ENCODE measurements around the gene LCP2. TPM values are rescaled to one million over a fixed set of nuclear protein-coding genes. Genes with fewer than 3 reads are reported as not detected.

Gene LCP2
- total RNA-seq, 1 experiment from 2014 or later = 0.61 TPM

- no peak overlapping the region for H3K27ac ChIP-seq (ENCODE audit: low read depth, low read length)
- H3K9ac ChIP-seq (ENCODE audit: low read length) = no peak overlapping the region
- ChIA-PET RAD21 (ENCODE audit: low non-redundant PET in 1 of 2, low total read pairs in 2 of 2, uncharacterized antibody in 2 of 2, unreplicated experiment in 2 of 2) (no interaction called here), POLR2A (no interaction called here), CTCF (no interaction called here)
- H3K9me2 ChIP-seq (ENCODE audit: insufficient read depth) = no peaks in the 10 kb centered on the region
- no peak for ATAC-seq
- H3K4me3 ChIP-seq (replicated peaks in 1 of 2; ENCODE audit: low read depth in 1 of 2, low read length in 2 of 2) = no peak overlapping the region
- H2AFZ ChIP-seq (ENCODE audit: low read depth, low read length, poor library complexity, severe bottlenecking) = no peak overlapping the region
- BruUV-seq (replicated peaks) = no TSS peak
- no peaks in the 10 kb centered on the region for H4K20me1 ChIP-seq (ENCODE audit: insufficient read depth)
- H3K79me2 ChIP-seq (ENCODE audit: insufficient read depth, low read length) = no peaks in the 10 kb centered on the region
- peaks cover 20% of the 10 kb centered on the region for H3K27me3 ChIP-seq (ENCODE audit: insufficient read depth, low read length)
- DNase-seq (ENCODE audit: low read depth, low spot score) = no peak
- no peak overlapping the region for H3K4me2 ChIP-seq (ENCODE audit: low read length)
- TF ChIP-seq SP1 (IDR thresholded peaks at IDR 0.05; ENCODE audit: low read depth) (no peak), CEBPB (IDR thresholded peaks at IDR 0.05; ENCODE audit: low read depth) (no peak), ELF1 (IDR thresholded peaks at IDR 0.05; ENCODE audit: borderline replicate concordance, low read depth) (no peak)
- H3K36me3 ChIP-seq (ENCODE audit: control insufficient read depth in 1 of 2, insufficient read depth in 2 of 2, low read length in 2 of 2) = no peaks in the 10 kb centered on the region
- H3K9me3 ChIP-seq (ENCODE audit: control insufficient read depth in 1 of 2, insufficient read depth in 1 of 2, low read depth in 1 of 2, low read length in 2 of 2) = no peaks in the 10 kb centered on the region
- no peaks in the 10 kb centered on the region for H3K4me1 ChIP-seq (ENCODE audit: control insufficient read depth in 1 of 2, insufficient read depth in 2 of 2, low read length in 2 of 2)
- intact Hi-C loops (cut with micrococcal nuclease) = no loop called here
Measured at GRCh38 chr5:170306381-170306831, 8.8 kb upstream of the LCP2 start.

GRCh38 chr5:170305646-170306025, 8.1 kb upstream of the LCP2 start:
- ChIA-PET CTCF (no interaction called here), RAD21 (ENCODE audit: low non-redundant PET in 1 of 2, low total read pairs in 2 of 2, uncharacterized antibody in 2 of 2, unreplicated experiment in 2 of 2) (no interaction called here)
- TF ChIP-seq CBX3 (IDR thresholded peaks at IDR 0.05; ENCODE audit: low read depth) (no peak), MAX (IDR thresholded peaks at IDR 0.05) (no peak), ZFX (IDR thresholded peaks at IDR 0.05) (no peak), ATF3 (IDR thresholded peaks at IDR 0.05) (no peak), EZH2 (IDR thresholded peaks at IDR 0.05) (no peak), SIN3A (IDR thresholded peaks at IDR 0.05; ENCODE audit: low read depth) (no peak), SP1 (IDR thresholded peaks at IDR 0.05; ENCODE audit: low read depth) (no peak), ZNF274 (IDR thresholded peaks at IDR 0.05; ENCODE audit: low read depth, low read length) (no peak), EGR1 (IDR thresholded peaks at IDR 0.05; ENCODE audit: low read depth) (no peak), POLR2A (IDR thresholded peaks at IDR 0.05; ENCODE audit: borderline replicate concordance, extremely low read depth, insufficient read depth, insufficient read length) (no peak), RAD21 (IDR thresholded peaks at IDR 0.05; ENCODE audit: low read depth) (no peak), REST (IDR thresholded peaks at IDR 0.05; ENCODE audit: low read depth) (no peak), YY1 (IDR thresholded peaks at IDR 0.05; ENCODE audit: extremely low read depth, insufficient replicate concordance, low read depth, low read length) (no peak), CTCF (IDR thresholded peaks at IDR 0.05 in 2 of 3, conservative IDR thresholded peaks at IDR 0.05 in 1 of 3; ENCODE audit: borderline replicate concordance in 1 of 3, insufficient read depth in 1 of 3, low read depth in 2 of 3, low read length in 2 of 3) (no peak), CEBPB (IDR thresholded peaks at IDR 0.05; ENCODE audit: low read depth) (no peak), POLR2AphosphoS5 (IDR thresholded peaks at IDR 0.05; ENCODE audit: low read depth, low read length) (no peak), EZH2phosphoT487 (IDR thresholded peaks at IDR 0.05; ENCODE audit: borderline replicate concordance) (no peak)

More at GRCh38 chr5:170305646-170306025, 8.1 kb upstream of the LCP2 start:
- Histone ChIP-seq H3K4me3 (replicated peaks in 1 of 2; ENCODE audit: low read depth in 1 of 2, low read length in 2 of 2) (no peak overlapping the region), H3K4me1 (ENCODE audit: control insufficient read depth in 1 of 2, insufficient read depth in 2 of 2, low read length in 2 of 2) (no peaks in the 10 kb centered on the region), H3K4me2 (ENCODE audit: low read length) (no peak overlapping the region), H3K27me3 (ENCODE audit: insufficient read depth, low read length) (peaks cover 12% of the 10 kb centered on the region), H3K79me2 (ENCODE audit: insufficient read depth, low read length) (no peaks in the 10 kb centered on the region), H2AFZ (ENCODE audit: low read depth, low read length, poor library complexity, severe bottlenecking) (no peak overlapping the region), H3K9me2 (ENCODE audit: insufficient read depth) (no peaks in the 10 kb centered on the region), H3K27ac (ENCODE audit: low read depth, low read length) (no peak overlapping the region), H3K36me3 (ENCODE audit: control insufficient read depth in 1 of 2, insufficient read depth in 2 of 2, low read length in 2 of 2) (no peaks in the 10 kb centered on the region), H3K9me3 (ENCODE audit: control insufficient read depth in 1 of 2, insufficient read depth in 1 of 2, low read depth in 1 of 2, low read length in 2 of 2) (no peaks in the 10 kb centered on the region), H3K9ac (ENCODE audit: low read length) (no peak overlapping the region), H4K20me1 (ENCODE audit: insufficient read depth) (no peaks in the 10 kb centered on the region)
- BruUV-seq (replicated peaks) = no TSS peak
- intact Hi-C loops (cut with micrococcal nuclease) = no loop called here
- ATAC-seq = no peak
- POLR2A ChIA-PET = no interaction called here
- no peak for DNase-seq (ENCODE audit: low read depth, low spot score)
